HCT116 (cell line): ENCODE measurements around the gene MBTPS2. TPM values are rescaled to one million over a fixed set of nuclear protein-coding genes. Genes with fewer than 3 reads are reported as not detected.
A peak's percentile ranks its signal among the peaks of the same experiment; 100 is the strongest.

ENCODE experiments used
- ATAC-seq: fragments of 200-7000 bp; cut with Tn5 transposase; 2 replicates; pipeline ENCODE4 v1.9.1; 2020; ENCODE audit warnings: mild to moderate bottlenecking, moderate library complexity
- BruUV-seq: library from RNA; stranded (reverse); fragments of 400-500 nt; replicated peaks from 2 replicates; lab custom pipeline; 2021; lab: Mats Ljungman, UMichigan
- CTCF ChIA-PET: fragments of 300-600 bp; sonication (Branson Sonifier 250); formaldehyde crosslinking; loops from one replicate; lab custom pipeline; 2021; ENCODE audit warnings: antibody characterized with exemption; lab: Charles Lee
- POLR2A ChIA-PET: fragments of 300-600, 350-600 bp; sonication (Branson Sonifier 250); formaldehyde crosslinking; loops from one replicate; lab custom pipeline; 2021; ENCODE audit warnings: antibody characterized with exemption; lab: Charles Lee
- RAD21 ChIA-PET, 2 experiments: fragments of 300-600 bp; sonication (Branson Sonifier 250); formaldehyde crosslinking; loops; one replicate each; lab custom pipeline; 2023; ENCODE audit warnings: low total read pairs in 2 of 2; ENCODE audit not compliant: uncharacterized antibody in 2 of 2, unreplicated experiment in 2 of 2, low non-redundant PET in 1 of 2; lab: Charles Lee
- DNase-seq: peaks from one replicate; pipeline ENCODE4 v3.0.0-alpha.2; 2010; ENCODE audit warnings: low read depth, low spot score
- H2AFZ ChIP-seq: fragments of 200-600 bp; shearing (Covaris generic), sonication (generic); 2 replicates; pipeline ENCODE4 v1.6.1; 2017; ENCODE audit warnings: low read depth, mixed run types, mixed read lengths, antibody characterized with exemption, low read length; ENCODE audit not compliant: poor library complexity, severe bottlenecking
- H3K27ac ChIP-seq: 2 replicates; pipeline ENCODE4 v1.5.1; 2012; ENCODE audit warnings: low read depth, low read length
- H3K27me3 ChIP-seq: fragments of 200-600 bp; sonication (generic); 2 replicates; pipeline ENCODE4 v1.6.1; 2016; ENCODE audit warnings: mixed run types, low read length, mixed read lengths; ENCODE audit not compliant: insufficient read depth
- H3K36me3 ChIP-seq, 2 experiments: fragments of 200-500 bp in 1 of 2; fragments of 200-600 bp in 1 of 2; sonication (Bioruptor generic) in 1 of 2; sonication (generic) in 1 of 2; 2 replicates each; pipeline versions ENCODE4 v1.5.1 to v1.6.1; 2014 to 2016; ENCODE audit warnings: low read length in 2 of 2, inconsistent platforms in 1 of 2, mixed read lengths in 1 of 2, mixed run types in 1 of 2; ENCODE audit not compliant: insufficient read depth in 2 of 2, control insufficient read depth in 1 of 2
- H3K4me1 ChIP-seq, 2 experiments: fragments of 200-600 bp in 1 of 2; sonication (generic) in 1 of 2; 2 replicates each; pipeline versions ENCODE4 v1.5.1 to v1.6.1; 2012 to 2017; ENCODE audit warnings: low read length in 2 of 2, inconsistent platforms in 1 of 2, mild to moderate bottlenecking in 1 of 2, mixed read lengths in 1 of 2, mixed run types in 1 of 2, moderate library complexity in 1 of 2; ENCODE audit not compliant: insufficient read depth in 2 of 2, control insufficient read depth in 1 of 2
- H3K4me2 ChIP-seq: fragments of 200-600 bp; sonication (generic); 2 replicates; pipeline ENCODE4 v1.6.1; 2017; ENCODE audit warnings: mixed run types, low read length, mixed read lengths
- H3K4me3 ChIP-seq, 2 experiments: fragments of 200-600 bp in 1 of 2; sonication (generic) in 1 of 2; replicated peaks in 1 of 2; 2 replicates each; pipeline ENCODE4 v1.5.1; 2011 to 2016; ENCODE audit warnings: low read length in 2 of 2, control low read depth in 1 of 2, low read depth in 1 of 2, mild to moderate bottlenecking in 1 of 2, mixed read lengths in 1 of 2, mixed run types in 1 of 2
- H3K79me2 ChIP-seq: fragments of 200-600 bp; sonication (generic); 2 replicates; pipeline ENCODE4 v1.6.1; 2017; ENCODE audit warnings: mild to moderate bottlenecking, mixed run types, low read length, moderate library complexity, mixed read lengths; ENCODE audit not compliant: insufficient read depth
- H3K9ac ChIP-seq: fragments of 200-600 bp; sonication (generic); 2 replicates; pipeline ENCODE4 v1.6.1; 2016; ENCODE audit warnings: low read length, mixed read lengths
- H3K9me2 ChIP-seq: fragments of 200-600 bp; sonication (generic), shearing (Covaris generic); 2 replicates; pipeline ENCODE4 v1.6.1; 2017; ENCODE audit warnings: mixed run types, mild to moderate bottlenecking, moderate library complexity; ENCODE audit not compliant: insufficient read depth
- H3K9me3 ChIP-seq, 2 experiments: fragments of 200-500 bp in 1 of 2; fragments of 200-600 bp in 1 of 2; sonication (Bioruptor generic) in 1 of 2; sonication (generic) in 1 of 2; 2 replicates each; pipeline ENCODE4 v1.6.1; 2014 to 2017; ENCODE audit warnings: low read length in 2 of 2, mixed read lengths in 2 of 2, inconsistent platforms in 1 of 2, low read depth in 1 of 2, mild to moderate bottlenecking in 1 of 2, mixed run types in 1 of 2, moderate library complexity in 1 of 2; ENCODE audit not compliant: control insufficient read depth in 1 of 2, insufficient read depth in 1 of 2
- H4K20me1 ChIP-seq: fragments of 200-600 bp; sonication (generic), shearing (Covaris generic); 2 replicates; pipeline ENCODE4 v1.6.1; 2017; ENCODE audit warnings: mixed run types, mild to moderate bottlenecking, moderate library complexity; ENCODE audit not compliant: insufficient read depth
- CBX3 ChIP-seq: IDR thresholded peaks from 2 replicates; pipeline ENCODE4 v1.6.1; 2012; ENCODE audit warnings: low read depth
- CEBPB ChIP-seq: IDR thresholded peaks from 2 replicates; pipeline ENCODE4 v1.6.1; 2012; ENCODE audit warnings: low read depth
- EGR1 ChIP-seq: IDR thresholded peaks from 2 replicates; pipeline ENCODE4 v1.6.1; 2012; ENCODE audit warnings: low read depth
- ELF1 ChIP-seq: IDR thresholded peaks from 2 replicates; pipeline ENCODE4 v1.6.1; 2012; ENCODE audit warnings: low read depth, borderline replicate concordance
- FOSL1 ChIP-seq: IDR thresholded peaks from 2 replicates; pipeline ENCODE4 v1.6.1; 2012; ENCODE audit warnings: low read depth
- POLR2A ChIP-seq: IDR thresholded peaks from 2 replicates; pipeline ENCODE4 v1.7.0; 2011; ENCODE audit warnings: borderline replicate concordance; ENCODE audit not compliant: insufficient read depth, insufficient read length; ENCODE audit errors: extremely low read depth
- POLR2AphosphoS5 ChIP-seq: IDR thresholded peaks from 2 replicates; pipeline ENCODE4 v1.6.1; 2011; ENCODE audit warnings: mild to moderate bottlenecking, low read depth, low read length, moderate library complexity
- RAD21 ChIP-seq: IDR thresholded peaks from 2 replicates; pipeline ENCODE4 v1.6.1; 2012; ENCODE audit warnings: low read depth, mild to moderate bottlenecking
- SIN3A ChIP-seq: IDR thresholded peaks from 2 replicates; pipeline ENCODE4 v1.6.1; 2012; ENCODE audit warnings: low read depth
- SRF ChIP-seq: IDR thresholded peaks from 2 replicates; pipeline ENCODE4 v1.6.1; 2012; ENCODE audit warnings: low read depth
- TCF7L2 ChIP-seq: IDR thresholded peaks from 2 replicates; pipeline ENCODE4 v1.7.0; 2011; ENCODE audit warnings: borderline replicate concordance, inconsistent platforms; ENCODE audit not compliant: insufficient read depth, insufficient read length; ENCODE audit errors: extremely low read depth
- ZNF274 ChIP-seq: fragments of 200-500 bp; sonication (Bioruptor generic); IDR thresholded peaks from 2 replicates; pipeline ENCODE4 v1.6.1; 2014; ENCODE audit warnings: mild to moderate bottlenecking, low read depth, low read length, inconsistent platforms
- intact Hi-C: fragments of 100-400 bp; cut with micrococcal nuclease; formaldehyde crosslinking; loops from 2 replicates; pipeline ENCODE4 v1.10.0; 2022
- total RNA-seq: library from RNA; stranded (reverse); gene quantifications from one replicate; pipeline ENCODE4 v1.2.1, GENCODE V29; 2021; ENCODE audit not compliant: unreplicated experiment
- TF ChIP-seq, protein P1 (sequence below): IDR thresholded peaks from 2 replicates; pipeline ENCODE4 v1.6.1; 2012
- TF ChIP-seq, protein P2 (sequence below), 3 experiments: fragments of 200-600 bp in 1 of 3; sonication (generic) in 1 of 3; IDR thresholded peaks in 2 of 3; conservative IDR thresholded peaks in 1 of 3; 2 replicates each; pipeline ENCODE4 v1.5.1; 2012 to 2017; ENCODE audit warnings: low read depth in 2 of 3, low read length in 2 of 3, antibody characterized with exemption in 1 of 3, borderline replicate concordance in 1 of 3, control low read depth in 1 of 3, mild to moderate bottlenecking in 1 of 3, mixed read lengths in 1 of 3, mixed run types in 1 of 3, moderate library complexity in 1 of 3; ENCODE audit not compliant: insufficient read depth in 1 of 3
- TF ChIP-seq, protein P3 (sequence below): IDR thresholded peaks from 2 replicates; pipeline ENCODE4 v1.6.1; 2012

The MBTPS2 gene
- total RNA-seq, 1 experiment from 2014 or later, result 16.9 TPM

DNA sequence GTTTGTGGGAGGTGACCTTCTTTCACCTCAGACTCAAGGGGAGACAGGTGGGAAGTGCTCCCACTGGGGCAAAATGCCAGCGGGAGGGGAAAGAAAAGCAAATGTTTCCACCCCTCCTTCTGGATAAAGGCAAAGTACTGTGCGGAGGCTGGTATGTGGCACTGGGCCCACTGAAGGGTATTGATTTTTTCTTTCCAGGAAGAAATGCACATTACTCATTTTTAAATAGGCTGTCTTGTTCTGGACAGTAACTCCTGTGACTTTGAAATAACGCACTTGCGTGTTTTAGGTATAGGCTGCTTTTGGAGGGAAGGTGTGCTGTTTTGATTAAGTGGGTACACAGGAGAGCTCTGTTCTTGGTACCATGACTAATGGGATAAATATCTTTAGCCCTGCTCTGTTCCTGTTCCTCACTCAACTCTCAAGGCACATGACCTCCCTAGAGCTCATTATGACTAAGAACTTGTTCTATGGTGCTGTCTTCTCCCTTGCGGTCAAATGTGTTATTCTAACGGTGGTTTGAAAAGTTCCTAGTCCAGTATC lies 40.7 kb upstream of the MBTPS2 start (continued):
- peak; percentile 70 for TF ChIP-seq EGR1
- TF ChIP-seq SRF, result no peak
- TF ChIP-seq SIN3A, result peak; percentile 67; the same call in 1 of the 2 replicates

DNA sequence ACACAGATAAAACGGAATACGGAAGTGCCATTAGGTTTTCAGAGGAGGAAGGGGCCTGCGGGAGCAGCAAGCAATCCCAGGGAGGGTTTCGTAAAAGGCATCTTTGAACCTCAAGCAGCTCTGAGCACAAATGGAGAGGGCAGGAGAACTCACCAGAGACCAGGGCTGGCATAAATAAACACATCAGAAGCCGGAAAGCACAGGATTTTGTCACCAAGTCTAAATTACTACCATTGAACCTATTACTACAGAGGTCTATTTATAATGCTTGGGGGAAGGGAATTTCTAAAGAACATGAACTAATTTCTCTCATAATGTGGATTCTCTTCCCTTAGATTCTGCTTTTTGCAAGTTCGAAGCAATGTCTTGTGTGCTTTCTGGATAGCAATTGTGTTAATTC lies 39.6 kb upstream of the MBTPS2 start:
- DNase-seq (no peak), ATAC-seq (no peak)
- Histone ChIP-seq H3K9me3 (no peaks in the 10 kb centered on the region), H3K4me3 (no peak overlapping the region), H3K27me3 (no peaks in the 10 kb centered on the region), H3K79me2 (no peaks in the 10 kb centered on the region), H3K9me2 (no peaks in the 10 kb centered on the region), H3K4me2 (peak overlapping the region; percentile 67), H3K27ac (no peak overlapping the region; the same call in 1 of the 2 replicates), H3K9ac (0 out of 2 replicates have a peak overlapping the region, but pooled peaks have one; percentile 8), H4K20me1 (no peaks in the 10 kb centered on the region), H2AFZ (peak overlapping the region; percentile 35), H3K4me1 (peaks cover 39 to 44% of the 10 kb centered on the region in 2 experiments), H3K36me3 (no peaks in the 10 kb centered on the region)
- intact Hi-C loops, result no loop called here
- POLR2A ChIA-PET, result no interaction called here
- BruUV-seq, result no TSS peak
- CTCF ChIA-PET, result no interaction called here
- RAD21 ChIA-PET, result no interaction called here
- TF ChIP-seq, protein P1, sequence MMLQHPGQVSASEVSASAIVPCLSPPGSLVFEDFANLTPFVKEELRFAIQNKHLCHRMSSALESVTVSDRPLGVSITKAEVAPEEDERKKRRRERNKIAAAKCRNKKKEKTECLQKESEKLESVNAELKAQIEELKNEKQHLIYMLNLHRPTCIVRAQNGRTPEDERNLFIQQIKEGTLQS, result no peak
- TF ChIP-seq, protein P2, sequence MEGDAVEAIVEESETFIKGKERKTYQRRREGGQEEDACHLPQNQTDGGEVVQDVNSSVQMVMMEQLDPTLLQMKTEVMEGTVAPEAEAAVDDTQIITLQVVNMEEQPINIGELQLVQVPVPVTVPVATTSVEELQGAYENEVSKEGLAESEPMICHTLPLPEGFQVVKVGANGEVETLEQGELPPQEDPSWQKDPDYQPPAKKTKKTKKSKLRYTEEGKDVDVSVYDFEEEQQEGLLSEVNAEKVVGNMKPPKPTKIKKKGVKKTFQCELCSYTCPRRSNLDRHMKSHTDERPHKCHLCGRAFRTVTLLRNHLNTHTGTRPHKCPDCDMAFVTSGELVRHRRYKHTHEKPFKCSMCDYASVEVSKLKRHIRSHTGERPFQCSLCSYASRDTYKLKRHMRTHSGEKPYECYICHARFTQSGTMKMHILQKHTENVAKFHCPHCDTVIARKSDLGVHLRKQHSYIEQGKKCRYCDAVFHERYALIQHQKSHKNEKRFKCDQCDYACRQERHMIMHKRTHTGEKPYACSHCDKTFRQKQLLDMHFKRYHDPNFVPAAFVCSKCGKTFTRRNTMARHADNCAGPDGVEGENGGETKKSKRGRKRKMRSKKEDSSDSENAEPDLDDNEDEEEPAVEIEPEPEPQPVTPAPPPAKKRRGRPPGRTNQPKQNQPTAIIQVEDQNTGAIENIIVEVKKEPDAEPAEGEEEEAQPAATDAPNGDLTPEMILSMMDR (IDR thresholded peaks at IDR 0.05 in 2 of 3, conservative IDR thresholded peaks at IDR 0.05 in 1 of 3; ENCODE audit: borderline replicate concordance in 1 of 3, insufficient read depth in 1 of 3, low read depth in 2 of 3, low read length in 2 of 3), result no peak
- TF ChIP-seq RAD21 (no peak), TCF7L2 (no peak), POLR2AphosphoS5 (no peak), FOSL1 (no peak), POLR2A (no peak), SRF (no peak), CBX3 (no peak), ZNF274 (no peak), ELF1 (no peak), SIN3A (no peak), CEBPB (no peak)
- TF ChIP-seq, protein P3, sequence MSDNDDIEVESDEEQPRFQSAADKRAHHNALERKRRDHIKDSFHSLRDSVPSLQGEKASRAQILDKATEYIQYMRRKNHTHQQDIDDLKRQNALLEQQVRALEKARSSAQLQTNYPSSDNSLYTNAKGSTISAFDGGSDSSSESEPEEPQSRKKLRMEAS, result no peak
